ENCODE data around the gene MYBBP1A. TPM values are rescaled to one million over a fixed set of nuclear protein-coding genes. Genes with fewer than 3 reads are reported as not detected.

MYBBP1A gene
- total RNA-seq, 4 donors from 2014 or later, result 73.4 to 127 (median 83.8) TPM

DNA sequence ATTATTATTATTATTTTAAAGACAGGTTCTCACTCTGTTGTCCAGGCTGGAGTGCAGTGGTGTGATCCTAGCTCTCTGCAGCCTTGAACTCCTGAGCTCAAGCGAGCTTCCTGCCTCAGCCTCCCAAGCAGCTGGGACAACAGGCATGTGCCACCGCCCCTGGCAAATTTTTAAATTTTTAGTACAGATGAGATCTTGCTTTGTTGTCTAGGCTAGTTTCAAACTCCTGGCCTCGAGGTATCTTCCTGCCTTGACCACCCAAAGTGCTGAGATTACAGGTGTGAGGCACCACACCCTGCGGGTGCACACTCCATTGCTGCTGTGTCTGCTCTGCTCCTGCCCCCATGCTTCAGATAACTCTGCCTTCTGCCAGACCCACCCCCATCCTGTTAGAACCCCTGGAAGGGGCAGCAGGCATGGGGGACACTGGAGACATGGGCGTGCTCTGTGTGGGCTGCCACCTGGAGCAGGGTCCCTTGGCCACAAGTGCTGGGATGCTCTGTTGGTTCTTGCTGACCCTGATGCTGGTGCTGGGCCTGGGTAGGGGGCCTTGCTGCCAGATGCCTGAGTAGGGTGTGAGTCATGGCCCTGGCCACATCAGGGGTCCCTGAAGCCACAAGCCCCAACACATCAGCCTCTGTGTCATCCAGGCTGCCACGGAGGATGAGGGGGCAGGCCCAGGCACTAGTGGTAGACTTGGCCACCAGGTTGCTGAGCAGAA is 2.6 kb upstream of the MYBBP1A start:
- no peak for DNase-seq (ENCODE audit: low spot score in 2 of 2)
- Histone ChIP-seq H3K4me1 (peaks cover 60% of the 10 kb centered on the region), H3K27me3 (no peaks in the 10 kb centered on the region)

DNA sequence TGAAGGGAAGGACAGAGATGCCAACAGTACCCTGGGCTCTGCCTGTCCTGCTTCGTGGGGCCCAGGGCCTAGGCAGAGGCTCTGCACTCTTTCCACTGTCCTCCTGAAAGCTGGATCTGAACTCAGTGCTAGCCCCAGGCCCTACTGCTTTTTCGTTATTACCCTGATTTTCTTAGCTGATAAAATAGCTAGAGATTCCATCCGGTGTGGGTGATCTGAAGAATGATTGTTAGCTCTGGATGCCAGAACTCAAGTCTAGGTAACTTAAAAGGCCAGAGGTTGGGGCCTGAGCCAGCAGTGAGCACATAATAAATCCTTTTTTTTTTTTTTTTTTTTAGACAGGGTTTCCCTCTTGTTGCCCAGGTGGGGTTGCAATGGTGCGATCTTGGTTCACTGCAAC is 1.8 kb upstream of the MYBBP1A start:
- 79% methylated on average over 4 of the region's 4 CpGs for WGBS
- no peak for TF ChIP-seq EP300 (IDR thresholded peaks at IDR 0.05)
- no peak for TF ChIP-seq POLR2AphosphoS5 (IDR thresholded peaks at IDR 0.05)
- TF ChIP-seq CTCF (IDR thresholded peaks at IDR 0.05), result no peak
- no peak for TF ChIP-seq POLR2A (IDR thresholded peaks at IDR 0.05)
- H3K9me3 ChIP-seq, result no peaks in the 10 kb centered on the region

More for the DNA sequence above, 2.6 kb upstream of the MYBBP1A start:
- Histone ChIP-seq H3K9me3 (no peaks in the 10 kb centered on the region), H3K36me3 (peaks cover 12% of the 10 kb centered on the region), H3K27ac (no peak overlapping the region), H3K4me3 (no peak overlapping the region)
- TF ChIP-seq EP300 (IDR thresholded peaks at IDR 0.05) (no peak), POLR2AphosphoS5 (IDR thresholded peaks at IDR 0.05) (no peak), POLR2A (IDR thresholded peaks at IDR 0.05) (no peak), CTCF (IDR thresholded peaks at IDR 0.05) (no peak)
- 82% methylated on average over 5 of the region's 6 CpGs for WGBS

DNA sequence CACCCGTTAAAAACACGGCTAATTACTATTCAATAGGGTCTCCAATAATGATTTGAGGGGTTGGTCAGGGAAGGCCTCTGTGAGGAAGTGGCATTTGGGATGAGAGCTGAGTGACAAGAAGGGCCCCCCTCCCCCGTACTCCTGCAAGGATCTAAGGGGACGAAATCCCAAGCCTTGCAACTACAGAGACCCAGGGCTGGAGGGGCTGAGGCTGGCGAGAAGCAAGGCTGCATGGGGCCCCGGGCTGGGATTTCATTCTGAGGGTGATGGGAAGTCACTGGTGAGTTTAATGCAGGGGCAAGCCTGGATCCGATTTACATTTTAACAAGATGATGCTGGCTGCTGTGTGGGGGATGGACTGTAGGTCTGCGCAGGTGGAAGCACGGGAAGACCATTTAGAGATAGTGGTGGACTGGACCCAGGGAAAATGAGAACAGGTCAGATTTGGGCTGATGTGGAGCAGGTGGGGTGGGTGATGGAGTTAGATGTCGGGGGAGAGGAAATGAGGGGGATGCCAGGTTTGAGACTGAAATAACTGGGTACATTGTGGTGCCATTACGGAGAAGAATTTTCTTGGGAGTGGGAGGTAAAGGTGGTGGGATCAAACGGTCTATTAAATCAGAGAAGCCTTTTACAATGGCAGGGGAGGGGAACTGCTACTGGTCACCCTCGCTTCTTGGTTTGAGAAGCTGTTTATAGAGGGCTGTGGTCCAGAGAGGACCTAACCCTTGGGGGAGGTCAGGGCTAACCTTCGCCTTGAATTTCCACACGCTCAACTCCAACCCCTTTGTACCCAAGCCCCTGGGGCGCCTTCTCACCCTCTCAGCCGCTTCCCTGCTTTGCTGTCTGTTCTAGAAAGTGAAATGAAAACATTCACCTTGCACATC is 932 bp upstream of the MYBBP1A start:
- 66% methylated on average over 17 of the region's 17 CpGs for WGBS
- TF ChIP-seq POLR2AphosphoS5 (IDR thresholded peaks at IDR 0.05), result no peak
- no peak for TF ChIP-seq CTCF (IDR thresholded peaks at IDR 0.05)
- no peak for TF ChIP-seq EP300 (IDR thresholded peaks at IDR 0.05)
- no peak for TF ChIP-seq POLR2A (IDR thresholded peaks at IDR 0.05)
- H3K27ac ChIP-seq, result peak overlapping the region; percentile 65
- H3K27me3 ChIP-seq, result no peaks in the 10 kb centered on the region
- peak overlapping the region; percentile 90 for H3K4me3 ChIP-seq
- H3K36me3 ChIP-seq, result peaks cover 29% of the 10 kb centered on the region
- H3K9me3 ChIP-seq, result no peaks in the 10 kb centered on the region
- DNase-seq (ENCODE audit: low spot score in 2 of 2), result no peak
- H3K4me1 ChIP-seq, result peaks cover 55% of the 10 kb centered on the region

More for the DNA sequence above, 1.8 kb upstream of the MYBBP1A start:
- Histone ChIP-seq H3K27ac (no peak overlapping the region), H3K27me3 (no peaks in the 10 kb centered on the region), H3K4me3 (no peak overlapping the region), H3K36me3 (peaks cover 20% of the 10 kb centered on the region), H3K4me1 (peaks cover 57% of the 10 kb centered on the region)
- no peak for DNase-seq (ENCODE audit: low spot score in 2 of 2)

GRCh38 chr17:4554441-4554996 is 665 bp downstream of the MYBBP1A start:
- WGBS, result 15% methylated on average over 7 of the region's 18 CpGs
- H3K4me3 ChIP-seq, result peak overlapping the region; percentile 90
- peaks cover 43% of the 10 kb centered on the region for H3K36me3 ChIP-seq
- TF ChIP-seq POLR2A (IDR thresholded peaks at IDR 0.05), result no peak
- TF ChIP-seq CTCF (IDR thresholded peaks at IDR 0.05), result no peak
- TF ChIP-seq EP300 (IDR thresholded peaks at IDR 0.05), result no peak
- no peak for TF ChIP-seq POLR2AphosphoS5 (IDR thresholded peaks at IDR 0.05)
- peaks cover 41% of the 10 kb centered on the region for H3K4me1 ChIP-seq
- H3K27me3 ChIP-seq, result no peaks in the 10 kb centered on the region
- no peaks in the 10 kb centered on the region for H3K9me3 ChIP-seq
- peak in 1 of 2 donors; percentile 71 for DNase-seq (ENCODE audit: low spot score in 2 of 2)
- peak overlapping the region; percentile 65 for H3K27ac ChIP-seq
